Measurements from ENCODE around the gene ROR1.
"Not testable (repeated sequence)": the region's sequence is repeated elsewhere in the genome, so short reads cannot be mapped to it uniquely, and the experiment has no call there.

The ROR1 gene

GRCh38 chr1:63824451-63824850, 50.6 kb downstream of the ROR1 start:
- Histone ChIP-seq H3K36me3 (ENCODE audit: control insufficient read depth in 2 of 2, insufficient read depth in 2 of 2, low read length in 2 of 2) (no peaks in the 10 kb centered on the region), H3K4me3 (ENCODE audit: low read length in 2 of 2) (no peak overlapping the region), H3K27me3 (ENCODE audit: control insufficient read depth in 1 of 2, insufficient read depth in 2 of 2, low read length in 2 of 2) (no peaks in the 10 kb centered on the region), H3K27ac (ENCODE audit: low read length) (no peak overlapping the region), H3K4me1 (ENCODE audit: control insufficient read depth, insufficient read depth, low read length) (peaks cover 19% of the 10 kb centered on the region), H3K9ac (ENCODE audit: low read length in 2 of 2) (no peak overlapping the region), H3K9me3 (ENCODE audit: control insufficient read depth in 2 of 2, low read length in 2 of 2) (no peaks in the 10 kb centered on the region)

GRCh38 chr1:63825111-63825510, 51.3 kb downstream of the ROR1 start:
- Histone ChIP-seq H3K27me3 (ENCODE audit: control insufficient read depth in 1 of 2, insufficient read depth in 2 of 2, low read length in 2 of 2) (no peaks in the 10 kb centered on the region), H3K9me3 (ENCODE audit: control insufficient read depth in 2 of 2, low read length in 2 of 2) (no peaks in the 10 kb centered on the region), H3K27ac (ENCODE audit: low read length) (no peak overlapping the region), H3K4me3 (ENCODE audit: low read length in 2 of 2) (no peak overlapping the region), H3K9ac (ENCODE audit: low read length in 2 of 2) (no peak overlapping the region), H3K4me1 (ENCODE audit: control insufficient read depth, insufficient read depth, low read length) (peaks cover 24% of the 10 kb centered on the region), H3K36me3 (ENCODE audit: control insufficient read depth in 2 of 2, insufficient read depth in 2 of 2, low read length in 2 of 2) (no peaks in the 10 kb centered on the region)

- not testable (repeated sequence) for H3K9ac ChIP-seq (ENCODE audit: low read length in 2 of 2); H3K27ac ChIP-seq (ENCODE audit: low read length); H3K36me3 ChIP-seq (ENCODE audit: control insufficient read depth in 2 of 2, insufficient read depth in 2 of 2, low read length in 2 of 2); H3K4me3 ChIP-seq (ENCODE audit: low read length in 2 of 2); H3K9me3 ChIP-seq (ENCODE audit: control insufficient read depth in 2 of 2, low read length in 2 of 2); H3K27me3 ChIP-seq (ENCODE audit: control insufficient read depth in 1 of 2, insufficient read depth in 2 of 2, low read length in 2 of 2)
- peaks cover 21% of the 10 kb centered on the region for H3K4me1 ChIP-seq (ENCODE audit: control insufficient read depth, insufficient read depth, low read length)
Observed at GRCh38 chr1:63826246-63826861, 52.5 kb downstream of the ROR1 start.

- Histone ChIP-seq H3K36me3 (ENCODE audit: control insufficient read depth in 2 of 2, insufficient read depth in 2 of 2, low read length in 2 of 2) (no peaks in the 10 kb centered on the region), H3K9me3 (ENCODE audit: control insufficient read depth in 2 of 2, low read length in 2 of 2) (no peaks in the 10 kb centered on the region), H3K27ac (ENCODE audit: low read length) (peak overlapping the region; percentile 18), H3K9ac (ENCODE audit: low read length in 2 of 2) (no peak overlapping the region), H3K4me1 (ENCODE audit: control insufficient read depth, insufficient read depth, low read length) (peaks cover 21% of the 10 kb centered on the region), H3K4me3 (ENCODE audit: low read length in 2 of 2) (no peak overlapping the region), H3K27me3 (ENCODE audit: control insufficient read depth in 1 of 2, insufficient read depth in 2 of 2, low read length in 2 of 2) (no peaks in the 10 kb centered on the region)
Observed at GRCh38 chr1:63827411-63828321, 53.8 kb downstream of the ROR1 start.

- Histone ChIP-seq H3K4me3 (ENCODE audit: low read length in 2 of 2) (no peak overlapping the region), H3K27ac (ENCODE audit: low read length) (no peak overlapping the region), H3K27me3 (ENCODE audit: control insufficient read depth in 1 of 2, insufficient read depth in 2 of 2, low read length in 2 of 2) (no peaks in the 10 kb centered on the region), H3K4me1 (ENCODE audit: control insufficient read depth, insufficient read depth, low read length) (peaks cover 26% of the 10 kb centered on the region), H3K9ac (ENCODE audit: low read length in 2 of 2) (no peak overlapping the region), H3K9me3 (ENCODE audit: control insufficient read depth in 2 of 2, low read length in 2 of 2) (no peaks in the 10 kb centered on the region), H3K36me3 (ENCODE audit: control insufficient read depth in 2 of 2, insufficient read depth in 2 of 2, low read length in 2 of 2) (no peaks in the 10 kb centered on the region)
Observed at GRCh38 chr1:63828322-63829044, 54.7 kb downstream of the ROR1 start.

- H3K27ac ChIP-seq (ENCODE audit: low read length), result peak overlapping the region; percentile 32
Observed at GRCh38 chr1:63829349-63830327, 55.8 kb downstream of the ROR1 start.

GRCh38 chr1:63831409-63831808, 57.6 kb downstream of the ROR1 start:
- H3K9ac ChIP-seq (ENCODE audit: low read length in 2 of 2), result no peak overlapping the region
- H3K27ac ChIP-seq (ENCODE audit: low read length), result no peak overlapping the region
- no peak overlapping the region for H3K4me3 ChIP-seq (ENCODE audit: low read length in 2 of 2)
- H3K9me3 ChIP-seq (ENCODE audit: control insufficient read depth in 2 of 2, low read length in 2 of 2), result no peaks in the 10 kb centered on the region
- no peaks in the 10 kb centered on the region for H3K27me3 ChIP-seq (ENCODE audit: control insufficient read depth in 1 of 2, insufficient read depth in 2 of 2, low read length in 2 of 2)
- peaks cover 26% of the 10 kb centered on the region for H3K4me1 ChIP-seq (ENCODE audit: control insufficient read depth, insufficient read depth, low read length)
- H3K36me3 ChIP-seq (ENCODE audit: control insufficient read depth in 2 of 2, insufficient read depth in 2 of 2, low read length in 2 of 2), result no peaks in the 10 kb centered on the region

More at GRCh38 chr1:63829349-63830327, 55.8 kb downstream of the ROR1 start:
- Histone ChIP-seq H3K4me1 (ENCODE audit: control insufficient read depth, insufficient read depth, low read length) (peaks cover 26% of the 10 kb centered on the region), H3K9me3 (ENCODE audit: control insufficient read depth in 2 of 2, low read length in 2 of 2) (no peaks in the 10 kb centered on the region), H3K27me3 (ENCODE audit: control insufficient read depth in 1 of 2, insufficient read depth in 2 of 2, low read length in 2 of 2) (no peaks in the 10 kb centered on the region), H3K9ac (ENCODE audit: low read length in 2 of 2) (peak overlapping the region in 1 of 2 donors; percentile 3), H3K4me3 (ENCODE audit: low read length in 2 of 2) (peak overlapping the region in 1 of 2 donors; percentile 52), H3K36me3 (ENCODE audit: control insufficient read depth in 2 of 2, insufficient read depth in 2 of 2, low read length in 2 of 2) (no peaks in the 10 kb centered on the region)

- Histone ChIP-seq H3K27ac (ENCODE audit: low read length) (no peak overlapping the region), H3K36me3 (ENCODE audit: control insufficient read depth in 2 of 2, insufficient read depth in 2 of 2, low read length in 2 of 2) (no peaks in the 10 kb centered on the region), H3K4me3 (ENCODE audit: low read length in 2 of 2) (no peak overlapping the region), H3K9ac (ENCODE audit: low read length in 2 of 2) (no peak overlapping the region), H3K9me3 (ENCODE audit: control insufficient read depth in 2 of 2, low read length in 2 of 2) (no peaks in the 10 kb centered on the region), H3K4me1 (ENCODE audit: control insufficient read depth, insufficient read depth, low read length) (peaks cover 19% of the 10 kb centered on the region), H3K27me3 (ENCODE audit: control insufficient read depth in 1 of 2, insufficient read depth in 2 of 2, low read length in 2 of 2) (no peaks in the 10 kb centered on the region)
Observed at GRCh38 chr1:63833363-63834119, 59.7 kb downstream of the ROR1 start.

- H3K4me1 ChIP-seq (ENCODE audit: control insufficient read depth, insufficient read depth, low read length), result peaks cover 8% of the 10 kb centered on the region
- H3K9me3 ChIP-seq (ENCODE audit: control insufficient read depth in 2 of 2, low read length in 2 of 2), result no peaks in the 10 kb centered on the region
- no peak overlapping the region for H3K27ac ChIP-seq (ENCODE audit: low read length)
- no peak overlapping the region for H3K9ac ChIP-seq (ENCODE audit: low read length in 2 of 2)
- no peaks in the 10 kb centered on the region for H3K27me3 ChIP-seq (ENCODE audit: control insufficient read depth in 1 of 2, insufficient read depth in 2 of 2, low read length in 2 of 2)
- no peak overlapping the region for H3K4me3 ChIP-seq (ENCODE audit: low read length in 2 of 2)
- no peaks in the 10 kb centered on the region for H3K36me3 ChIP-seq (ENCODE audit: control insufficient read depth in 2 of 2, insufficient read depth in 2 of 2, low read length in 2 of 2)
Observed at GRCh38 chr1:63835128-63835527, 61.3 kb downstream of the ROR1 start.

All from stomach smooth muscle (tissue), 2 donors.